WTC11 (cell line): ENCODE measurements around the gene CPA4. TPM values are rescaled to one million over a fixed set of nuclear protein-coding genes. Genes with fewer than 3 reads are reported as not detected.

Experiments used
- ATAC-seq: fragments of 200-7000 bp; cut with Tn5 transposase; 2 replicates; pipeline ENCODE4 v1.10.0; 2021; ENCODE audit warnings: mild to moderate bottlenecking, moderate library complexity
- CTCF ChIA-PET: fragments of 300-600 bp; sonication (Branson Sonifier 250); formaldehyde crosslinking; loops from one replicate; lab custom pipeline; 2021; ENCODE audit warnings: antibody characterized with exemption; lab: Charles Lee
- POLR2A ChIA-PET: fragments of 350-600 bp; sonication (Branson Sonifier 250); formaldehyde crosslinking; loops from one replicate; lab custom pipeline; 2021; ENCODE audit warnings: antibody characterized with exemption; lab: Charles Lee
- DNase-seq: peaks from one replicate; pipeline ENCODE4 v3.0.0; 2021; ENCODE audit warnings: low spot score
- H3K27ac Mint-ChIP-seq: 2 replicates; pipeline ENCODE4 v1.8.0; 2021; ENCODE audit warnings: mixed read lengths
- H3K27me3 Mint-ChIP-seq: 2 replicates; pipeline ENCODE4 v1.8.0; 2021; ENCODE audit warnings: low read depth, mild to moderate bottlenecking, moderate library complexity, mixed read lengths
- H3K36me3 Mint-ChIP-seq: 2 replicates; pipeline ENCODE4 v1.8.0; 2021; ENCODE audit warnings: mixed read lengths
- H3K4me1 Mint-ChIP-seq: 2 replicates; pipeline ENCODE4 v1.8.0; 2022; ENCODE audit warnings: mixed read lengths
- H3K4me3 Mint-ChIP-seq: 2 replicates; pipeline ENCODE4 v1.8.0; 2021; ENCODE audit warnings: mild to moderate bottlenecking, moderate library complexity, mixed read lengths
- H3K9me3 Mint-ChIP-seq: 2 replicates; pipeline ENCODE4 v1.8.0; 2021; ENCODE audit warnings: mixed read lengths
- ATF1 ChIP-seq: sonication (generic); formaldehyde crosslinking; IDR thresholded peaks from 2 replicates; pipeline ENCODE4 v1.8.1; 2023; ENCODE audit warnings: mild to moderate bottlenecking, moderate library complexity, missing genetic modification reagents
- ATF2 ChIP-seq: sonication (generic); formaldehyde crosslinking; IDR thresholded peaks from 2 replicates; pipeline ENCODE4 v1.8.1; 2022; ENCODE audit warnings: low read depth, missing genetic modification reagents, borderline replicate concordance
- CDX4 ChIP-seq: fragments of 250-450 bp; sonication (Bioruptor Pico); IDR thresholded peaks from 2 replicates; pipeline ENCODE4 v1.9.0; 2021; ENCODE audit warnings: moderate library complexity, mild to moderate bottlenecking, inconsistent platforms, borderline replicate concordance
- CREB1 ChIP-seq: sonication (generic); formaldehyde crosslinking; IDR thresholded peaks from 2 replicates; pipeline ENCODE4 v1.8.0; 2023; ENCODE audit warnings: mild to moderate bottlenecking, missing genetic modification reagents
- CREM ChIP-seq: sonication (generic); formaldehyde crosslinking; IDR thresholded peaks from 2 replicates; pipeline ENCODE4 v1.8.1; 2022; ENCODE audit warnings: mild to moderate bottlenecking, missing genetic modification reagents, moderate library complexity
- ESRRA ChIP-seq: sonication (generic); formaldehyde crosslinking; IDR thresholded peaks from 2 replicates; pipeline ENCODE4 v1.8.1; 2022; ENCODE audit warnings: mild to moderate bottlenecking, missing genetic modification reagents, borderline replicate concordance
- FOXK1 ChIP-seq: sonication (generic); formaldehyde crosslinking; IDR thresholded peaks from 2 replicates; pipeline ENCODE4 v1.8.0; 2022; ENCODE audit warnings: mild to moderate bottlenecking, moderate library complexity, missing genetic modification reagents
- IRF1 ChIP-seq: sonication (generic); formaldehyde crosslinking; IDR thresholded peaks from 2 replicates; pipeline ENCODE4 v1.8.0; 2023; ENCODE audit warnings: missing genetic modification reagents
- JAZF1 ChIP-seq: fragments of 250-450 bp; sonication (Bioruptor Pico); IDR thresholded peaks from 2 replicates; pipeline ENCODE4 v1.9.0; 2021; ENCODE audit warnings: moderate library complexity, mild to moderate bottlenecking, inconsistent platforms
- JUN ChIP-seq: sonication (generic); formaldehyde crosslinking; IDR thresholded peaks from 2 replicates; pipeline ENCODE4 v1.8.0; 2023; ENCODE audit warnings: mild to moderate bottlenecking, missing genetic modification reagents
- NFATC4 ChIP-seq: fragments of 250-450 bp; sonication (Bioruptor Pico); IDR thresholded peaks from 2 replicates; pipeline ENCODE4 v1.9.0; 2021; ENCODE audit warnings: mild to moderate bottlenecking
- OVOL2 ChIP-seq: fragments of 250-450 bp; sonication (Bioruptor Pico); IDR thresholded peaks from 2 replicates; pipeline ENCODE4 v1.9.0; 2021; ENCODE audit warnings: mild to moderate bottlenecking, borderline replicate concordance
- RORB ChIP-seq: fragments of 250-450 bp; sonication (Bioruptor Pico); IDR thresholded peaks from 2 replicates; pipeline ENCODE4 v1.9.0; 2021; ENCODE audit warnings: mild to moderate bottlenecking
- SP1 ChIP-seq: sonication (generic); formaldehyde crosslinking; conservative IDR thresholded peaks from 2 replicates; pipeline ENCODE4 v1.8.1; 2022; ENCODE audit warnings: missing genetic modification reagents
- TEAD4 ChIP-seq: sonication (generic); formaldehyde crosslinking; IDR thresholded peaks from 2 replicates; pipeline ENCODE4 v1.8.0; 2022; ENCODE audit warnings: mild to moderate bottlenecking, missing genetic modification reagents
- ZMAT4 ChIP-seq: fragments of 250-450 bp; sonication (Bioruptor Pico); IDR thresholded peaks from 2 replicates; pipeline ENCODE4 v1.9.0; 2021; ENCODE audit warnings: mild to moderate bottlenecking
- ZNF121 ChIP-seq: sonication (generic); formaldehyde crosslinking; IDR thresholded peaks from 2 replicates; pipeline ENCODE4 v1.8.0; 2023; ENCODE audit warnings: missing genetic modification reagents
- ZNF281 ChIP-seq: sonication (generic); formaldehyde crosslinking; IDR thresholded peaks from 2 replicates; pipeline ENCODE4 v1.8.0; 2023; ENCODE audit warnings: mild to moderate bottlenecking, missing genetic modification reagents
- total RNA-seq: library from RNA; stranded (reverse); gene quantifications from 3 replicates; pipeline ENCODE4 v1.2.3, GENCODE V29; 2021
- TF ChIP-seq, protein P1 (sequence below): sonication (generic); formaldehyde crosslinking; IDR thresholded peaks from 2 replicates; pipeline ENCODE4 v1.8.0; 2022; ENCODE audit warnings: mild to moderate bottlenecking, missing genetic modification reagents
- TF ChIP-seq, protein P2 (sequence below): sonication (generic); formaldehyde crosslinking; IDR thresholded peaks from 2 replicates; pipeline ENCODE4 v1.8.0; 2022; ENCODE audit warnings: mild to moderate bottlenecking, missing genetic modification reagents
- TF ChIP-seq, protein P3 (sequence below): sonication (generic); formaldehyde crosslinking; IDR thresholded peaks from 2 replicates; pipeline ENCODE4 v1.8.1; 2022; ENCODE audit warnings: mild to moderate bottlenecking, missing genetic modification reagents, moderate library complexity, borderline replicate concordance
- TF ChIP-seq, protein P4 (sequence below): sonication (generic); formaldehyde crosslinking; IDR thresholded peaks from 2 replicates; pipeline ENCODE4 v1.8.1; 2023; ENCODE audit warnings: mild to moderate bottlenecking, missing genetic modification reagents, moderate library complexity

Gene CPA4
- total RNA-seq, 1 experiment from 2014 or later: not detected

DNA sequence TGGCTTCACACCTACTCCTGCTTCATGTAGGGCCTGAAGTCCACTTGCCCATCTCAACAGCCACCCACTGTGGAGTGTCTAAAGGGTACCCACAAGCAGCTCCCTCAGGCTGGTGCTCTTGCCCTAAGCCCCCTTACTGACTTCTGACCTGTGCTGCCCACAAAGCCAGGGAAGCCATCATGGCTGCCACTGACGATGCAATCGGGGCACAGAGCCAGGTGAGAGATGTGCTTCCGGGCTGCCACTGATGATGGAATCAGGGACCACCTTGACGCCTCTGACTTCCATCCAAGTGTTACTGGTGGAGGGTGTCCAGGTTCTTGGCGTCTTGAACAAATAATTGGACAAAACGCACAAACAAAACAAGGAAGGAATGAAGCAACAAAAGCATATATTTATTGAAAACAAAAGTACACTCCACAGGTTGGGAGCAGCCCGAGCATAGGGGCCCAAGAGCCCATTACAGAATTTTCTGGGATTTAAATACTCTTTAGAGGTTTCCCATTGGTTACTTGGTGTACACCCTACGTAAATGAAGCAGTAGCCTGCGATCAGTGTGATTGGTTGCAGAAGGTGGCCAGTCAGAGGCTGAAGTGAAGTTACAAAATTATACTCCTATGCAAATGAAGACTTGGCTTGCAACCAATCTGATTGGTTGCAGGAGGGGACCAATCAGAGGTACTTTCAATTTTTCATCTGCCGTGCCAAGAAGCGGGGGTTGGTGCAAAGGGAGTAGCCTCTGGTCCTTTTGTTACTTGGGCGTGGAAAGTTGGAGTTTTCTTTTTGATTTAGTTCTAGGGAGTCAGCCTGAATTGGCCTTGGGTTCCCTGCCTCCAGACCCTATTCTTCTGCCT is 21.8 kb upstream of the CPA4 start:
- Mint-ChIP-seq H3K27ac (no peak overlapping the region), H3K9me3 (peaks cover 8% of the 10 kb centered on the region; the same call in 1 of the 2 replicates), H3K4me3 (no peak overlapping the region), H3K4me1 (peaks cover 63% of the 10 kb centered on the region), H3K27me3 (no peaks in the 10 kb centered on the region; the same call in 1 of the 2 replicates), H3K36me3 (no peaks in the 10 kb centered on the region)
- ChIA-PET CTCF (no interaction called here), POLR2A (no interaction called here)
- ATAC-seq (no peak), DNase-seq (no peak)
- TF ChIP-seq IRF1 (CRISPR knock-in tag) (no peak), SP1 (CRISPR knock-in tag) (no peak), ZNF281 (CRISPR knock-in tag) (no peak), NFATC4 (CRISPR knock-in tag) (no peak)
- TF ChIP-seq, protein P1, sequence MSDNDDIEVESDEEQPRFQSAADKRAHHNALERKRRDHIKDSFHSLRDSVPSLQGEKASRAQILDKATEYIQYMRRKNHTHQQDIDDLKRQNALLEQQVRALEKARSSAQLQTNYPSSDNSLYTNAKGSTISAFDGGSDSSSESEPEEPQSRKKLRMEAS (CRISPR knock-in tag): 0 out of 2 replicates have a peak, but pooled peaks have one; percentile 32

DNA sequence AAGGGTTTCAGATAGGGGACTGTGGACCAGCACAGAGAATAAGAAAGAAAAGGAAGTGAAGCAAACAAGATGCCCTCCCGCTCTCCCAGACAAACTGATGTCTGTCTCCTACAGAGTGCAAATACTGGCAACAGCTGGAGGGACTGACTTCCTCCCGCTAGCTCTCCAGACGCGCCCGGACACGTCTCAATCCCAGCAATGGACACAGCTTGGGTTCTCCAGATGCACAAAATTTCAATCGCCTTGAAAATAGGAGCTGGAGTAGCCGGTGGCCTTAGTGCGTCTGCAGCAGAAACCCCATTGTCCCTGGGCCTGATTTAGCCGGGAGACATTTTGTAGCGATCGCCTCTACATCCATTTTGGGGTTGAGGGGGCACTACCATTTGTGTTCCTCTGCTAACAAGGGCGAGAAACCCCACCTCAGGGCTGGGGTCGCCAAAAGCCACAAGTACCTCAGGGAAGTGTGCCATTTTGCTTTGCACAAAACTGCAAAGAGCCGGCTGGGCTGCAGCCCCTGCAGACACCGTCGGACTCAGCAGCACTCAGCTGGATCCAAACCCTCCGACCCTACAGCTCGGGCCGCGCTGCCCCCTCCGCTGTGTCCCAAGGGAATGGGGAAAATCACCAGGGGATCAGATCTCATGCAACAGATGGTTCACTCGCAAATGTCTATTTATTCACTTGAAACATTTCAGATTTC is 20.4 kb upstream of the CPA4 start:
- Mint-ChIP-seq H3K4me1 (peaks cover 70% of the 10 kb centered on the region), H3K27me3 (peaks cover 5% of the 10 kb centered on the region), H3K36me3 (no peaks in the 10 kb centered on the region), H3K4me3 (peak overlapping the region; percentile 59), H3K9me3 (peaks cover 8% of the 10 kb centered on the region; the same call in 1 of the 2 replicates), H3K27ac (peak overlapping the region; percentile 98)
- ATAC-seq (peak; percentile 10), DNase-seq (peak; percentile 29)
- ChIA-PET CTCF (interaction anchor here (0.6 to 2.1 kb wide), 10 partner anchors 10 to 690 kb away, joined by 3 to 11 read pairs (median 4); partner anchors contain the start of gene CEP41), POLR2A (interaction anchor here (0.8 to 2.1 kb wide), 8 partner anchors 9 to 203 kb away, joined by 3 to 10 read pairs (median 4); partner anchors contain the start of gene TMEM209)
- no peak for TF ChIP-seq ZMAT4 (CRISPR knock-in tag)
- TF ChIP-seq CDX4: no peak
- peak; percentile 37; the same call in 1 of the 2 replicates for TF ChIP-seq CREM (CRISPR knock-in tag)
- TF ChIP-seq CREB1 (CRISPR knock-in tag): no peak
- TF ChIP-seq ESRRA (CRISPR knock-in tag): 0 out of 2 replicates have a peak, but pooled peaks have one; percentile 26
- no peak for TF ChIP-seq TEAD4 (CRISPR knock-in tag)
- no peak for TF ChIP-seq JUN (CRISPR knock-in tag)
- TF ChIP-seq, protein P2, sequence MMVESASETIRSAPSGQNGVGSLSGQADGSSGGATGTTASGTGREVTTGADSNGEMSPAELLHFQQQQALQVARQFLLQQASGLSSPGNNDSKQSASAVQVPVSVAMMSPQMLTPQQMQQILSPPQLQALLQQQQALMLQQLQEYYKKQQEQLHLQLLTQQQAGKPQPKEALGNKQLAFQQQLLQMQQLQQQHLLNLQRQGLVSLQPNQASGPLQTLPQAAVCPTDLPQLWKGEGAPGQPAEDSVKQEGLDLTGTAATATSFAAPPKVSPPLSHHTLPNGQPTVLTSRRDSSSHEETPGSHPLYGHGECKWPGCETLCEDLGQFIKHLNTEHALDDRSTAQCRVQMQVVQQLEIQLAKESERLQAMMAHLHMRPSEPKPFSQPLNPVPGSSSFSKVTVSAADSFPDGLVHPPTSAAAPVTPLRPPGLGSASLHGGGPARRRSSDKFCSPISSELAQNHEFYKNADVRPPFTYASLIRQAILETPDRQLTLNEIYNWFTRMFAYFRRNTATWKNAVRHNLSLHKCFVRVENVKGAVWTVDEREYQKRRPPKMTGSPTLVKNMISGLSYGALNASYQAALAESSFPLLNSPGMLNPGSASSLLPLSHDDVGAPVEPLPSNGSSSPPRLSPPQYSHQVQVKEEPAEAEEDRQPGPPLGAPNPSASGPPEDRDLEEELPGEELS: no peak
- TF ChIP-seq, protein P3, sequence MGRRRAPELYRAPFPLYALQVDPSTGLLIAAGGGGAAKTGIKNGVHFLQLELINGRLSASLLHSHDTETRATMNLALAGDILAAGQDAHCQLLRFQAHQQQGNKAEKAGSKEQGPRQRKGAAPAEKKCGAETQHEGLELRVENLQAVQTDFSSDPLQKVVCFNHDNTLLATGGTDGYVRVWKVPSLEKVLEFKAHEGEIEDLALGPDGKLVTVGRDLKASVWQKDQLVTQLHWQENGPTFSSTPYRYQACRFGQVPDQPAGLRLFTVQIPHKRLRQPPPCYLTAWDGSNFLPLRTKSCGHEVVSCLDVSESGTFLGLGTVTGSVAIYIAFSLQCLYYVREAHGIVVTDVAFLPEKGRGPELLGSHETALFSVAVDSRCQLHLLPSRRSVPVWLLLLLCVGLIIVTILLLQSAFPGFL (CRISPR knock-in tag): no peak
- TF ChIP-seq ZNF121 (CRISPR knock-in tag): no peak
- no peak for TF ChIP-seq FOXK1 (CRISPR knock-in tag)
- no peak for TF ChIP-seq RORB
- TF ChIP-seq, protein P4, sequence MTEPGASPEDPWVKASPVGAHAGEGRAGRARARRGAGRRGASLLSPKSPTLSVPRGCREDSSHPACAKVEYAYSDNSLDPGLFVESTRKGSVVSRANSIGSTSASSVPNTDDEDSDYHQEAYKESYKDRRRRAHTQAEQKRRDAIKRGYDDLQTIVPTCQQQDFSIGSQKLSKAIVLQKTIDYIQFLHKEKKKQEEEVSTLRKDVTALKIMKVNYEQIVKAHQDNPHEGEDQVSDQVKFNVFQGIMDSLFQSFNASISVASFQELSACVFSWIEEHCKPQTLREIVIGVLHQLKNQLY: no peak
- no peak for TF ChIP-seq ATF1 (CRISPR knock-in tag)
- no peak for TF ChIP-seq OVOL2
- TF ChIP-seq ATF2 (CRISPR knock-in tag): no peak
- no peak for TF ChIP-seq JAZF1
